Measurements from ENCODE around the gene MASP2.
"Not testable (repeated sequence)": the region's sequence is repeated elsewhere in the genome, so short reads cannot be mapped to it uniquely, and the experiment has no call there.

Gene MASP2

DNA sequence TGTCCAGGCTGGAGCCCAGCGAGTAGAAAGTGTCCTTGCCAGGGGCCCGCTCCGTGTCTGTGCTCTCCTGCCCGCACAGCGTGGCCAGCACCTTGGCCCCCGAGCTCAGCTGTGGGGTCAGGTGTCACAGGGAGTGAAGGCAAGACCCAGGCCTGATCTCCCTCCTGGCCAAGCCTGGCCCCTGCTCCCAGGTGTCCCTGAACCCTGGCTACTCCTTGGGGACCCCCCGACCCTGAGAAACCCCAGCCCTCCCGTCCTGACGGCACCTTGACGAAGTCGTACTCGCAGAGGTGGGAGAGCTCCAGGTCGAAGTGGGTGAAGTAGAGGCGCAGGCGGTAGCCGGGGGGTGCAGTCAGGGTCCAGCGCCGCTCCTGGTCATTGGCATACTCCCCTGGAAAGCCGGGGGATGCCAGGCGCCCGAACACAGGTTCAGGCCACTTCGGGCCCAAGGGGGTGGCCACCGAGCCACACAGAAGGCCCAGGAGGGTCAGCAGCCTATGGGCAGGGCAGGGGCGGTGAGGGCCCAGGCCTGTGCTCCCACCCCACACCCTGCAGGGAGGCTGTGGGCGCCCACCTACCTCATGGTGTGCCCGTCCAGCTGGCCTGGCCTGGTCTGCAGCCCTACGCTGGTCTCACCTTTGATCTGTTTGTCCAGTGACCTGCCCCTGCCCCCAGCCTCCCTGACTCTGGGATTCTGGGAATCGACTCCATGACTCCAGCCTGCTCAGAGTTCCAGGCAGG is at the start of gene MASP2:
TSS of gene MASP2 (minus strand) at position 615 of the 741 bp plus-strand sequence. CDS start at position 583, 32 bp downstream.
- CTCF ChIA-PET = interaction anchor here (2.2 kb wide), 1 partner anchor 9 kb away, joined by 8 read pairs; no protein-coding TSS in a partner anchor
- TF ChIP-seq CTCF (IDR thresholded peaks at IDR 0.05; ENCODE audit: control extremely low read depth, extremely low read depth, low read depth, missing control alignments) = no peak
- no peak for DNase-seq (ENCODE audit: extremely low spot score)
- POLR2A ChIA-PET = no interaction called here

GRCh38 chr1:11083784-11084183 is 36.7 kb upstream of the MASP2 start:
- CTCF ChIA-PET; POLR2A ChIA-PET; DNase-seq (ENCODE audit: extremely low spot score): not testable (repeated sequence)

DNA sequence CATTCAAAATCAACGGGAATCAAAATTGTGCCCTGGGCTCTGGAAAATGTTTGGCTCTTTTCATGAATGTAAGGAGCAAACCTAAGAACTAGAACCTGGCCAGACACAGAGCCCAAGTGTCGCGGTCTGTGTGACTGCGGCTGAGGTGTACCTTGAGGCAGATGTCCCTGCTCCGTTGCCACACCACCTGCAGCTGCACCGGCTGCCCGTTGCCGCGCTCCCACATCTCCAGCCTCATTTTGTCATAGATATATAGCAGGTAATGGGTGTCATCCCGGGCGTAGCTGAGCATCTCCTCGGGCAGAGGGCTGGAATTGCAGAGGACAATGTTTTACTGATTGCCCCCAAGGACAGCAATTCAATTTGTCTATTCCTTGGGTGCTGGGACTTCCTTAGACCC is 33.9 kb upstream of the MASP2 start:
- ChIA-PET CTCF (interaction anchor here (1.0 to 2.0 kb wide), 6 partner anchors 10 to 562 kb away, joined by 3 to 9 read pairs (median 4); partner anchors contain the start of gene SRM), POLR2A (no interaction called here)
- DNase-seq (ENCODE audit: extremely low spot score) = no peak
- TF ChIP-seq CTCF (IDR thresholded peaks at IDR 0.05; ENCODE audit: control extremely low read depth, extremely low read depth, low read depth, missing control alignments) = no peak

DNA sequence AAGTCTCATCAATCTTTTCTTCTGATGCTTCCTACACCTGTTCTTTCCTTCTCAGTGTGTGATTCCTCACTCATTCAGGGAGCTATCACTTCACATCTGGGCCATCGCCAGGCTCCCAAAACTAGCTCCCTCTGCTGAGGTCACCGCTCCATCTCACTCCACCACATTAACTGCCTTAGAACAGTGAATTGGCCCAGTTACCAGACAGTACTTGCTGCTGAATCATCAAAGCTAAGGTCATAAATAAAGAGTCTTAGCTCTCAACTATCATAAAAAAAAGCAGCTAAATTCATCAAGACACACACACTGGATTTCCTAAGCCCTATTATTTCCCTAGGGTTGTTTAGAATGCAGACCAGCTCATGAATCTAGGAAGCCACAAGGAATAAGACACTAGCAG is 31.6 kb upstream of the MASP2 start:
- ChIA-PET CTCF (interaction anchor here (1.2 to 4.4 kb wide), 5 partner anchors 9 to 40 kb away, joined by 4 to 28 read pairs (median 4); partner anchors contain the start of gene SRM), POLR2A (interaction anchor here (0.5 kb wide), 1 partner anchor 160 kb away, joined by 3 read pairs; no protein-coding TSS in a partner anchor)
- no peak for TF ChIP-seq CTCF (IDR thresholded peaks at IDR 0.05; ENCODE audit: control extremely low read depth, extremely low read depth, low read depth, missing control alignments)
- DNase-seq (ENCODE audit: extremely low spot score) = no peak

DNA sequence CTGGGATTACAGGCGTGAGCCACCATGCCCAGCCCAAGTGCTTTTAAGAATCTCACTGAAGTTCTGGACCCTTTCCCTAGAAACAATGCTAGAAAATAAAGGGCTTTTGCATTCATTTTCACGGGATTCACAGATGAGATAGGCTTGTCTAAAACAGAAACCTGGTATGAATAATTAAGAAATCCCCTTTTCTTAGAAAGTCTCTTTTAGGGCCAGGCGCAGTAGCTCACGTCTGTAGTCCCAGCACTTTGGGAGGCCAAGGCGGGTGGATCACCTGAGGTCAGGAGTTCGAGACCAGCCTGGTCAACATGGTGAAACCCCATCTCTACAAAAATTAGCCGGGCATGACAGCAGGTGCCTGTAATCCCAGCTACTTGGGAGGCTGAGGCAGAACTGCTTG is 26.4 kb upstream of the MASP2 start:
- ChIA-PET POLR2A (interaction anchor here (0.6 to 1.0 kb wide), 2 partner anchors 36 to 159 kb away, joined by 3 to 4 read pairs; no protein-coding TSS in a partner anchor), CTCF (interaction anchor here (1.1 to 6.7 kb wide), 7 partner anchors 11 to 591 kb away, joined by 3 to 52 read pairs (median 4); partner anchors contain the start of genes FBXO6 and SRM)
- peak; percentile 58 for DNase-seq (ENCODE audit: extremely low spot score)

- ChIA-PET CTCF (interaction anchor here (1.1 to 6.7 kb wide), 7 partner anchors 10 to 592 kb away, joined by 3 to 52 read pairs (median 4); partner anchors contain the start of genes FBXO6 and SRM), POLR2A (interaction anchor here (0.6 to 1.0 kb wide), 4 partner anchors 13 to 160 kb away, joined by 3 to 4 read pairs (median 4); partner anchors contain the start of gene SRM)
- peak; percentile 64 for DNase-seq (ENCODE audit: extremely low spot score)
- TF ChIP-seq CTCF (IDR thresholded peaks at IDR 0.05; ENCODE audit: control extremely low read depth, extremely low read depth, low read depth, missing control alignments) = peak; percentile 43
These were observed 25.3 kb upstream of the MASP2 start for GRCh38 chr1:11072216-11072917.

GRCh38 chr1:11071463-11072215 is 24.6 kb upstream of the MASP2 start:
- ChIA-PET POLR2A (interaction anchor here (0.7 kb wide), 1 partner anchor 10 kb away, joined by 3 read pairs; no protein-coding TSS in a partner anchor), CTCF (interaction anchor here (1.5 to 6.7 kb wide), 3 partner anchors 10 to 34 kb away, joined by 3 to 52 read pairs (median 39); partner anchors contain the start of gene SRM)
- TF ChIP-seq CTCF (IDR thresholded peaks at IDR 0.05; ENCODE audit: control extremely low read depth, extremely low read depth, low read depth, missing control alignments) = no peak
- DNase-seq (ENCODE audit: extremely low spot score) = no peak

All from GM10248 (cell line).